HG02970 (cell line): ENCODE data around the gene WNK1.
A peak's percentile ranks its signal among the peaks of the same experiment; 100 is the strongest.
"Not testable (repeated sequence)": the region's sequence is repeated elsewhere in the genome, so short reads cannot be mapped to it uniquely, and the experiment has no call there.

Experiments
- ATAC-seq: cut with Tn5 transposase; IDR thresholded peaks from one replicate; pipeline ENCODE4 v1.9.1; 2021; ENCODE audit warnings: mild to moderate bottlenecking, moderate library complexity, moderate number of reproducible peaks; ENCODE audit not compliant: unreplicated experiment, low FRiP score

WNK1 gene

GRCh38 chr12:739349-739748 is 13.0 kb upstream of the WNK1 start:
- ATAC-seq: no peak

DNA sequence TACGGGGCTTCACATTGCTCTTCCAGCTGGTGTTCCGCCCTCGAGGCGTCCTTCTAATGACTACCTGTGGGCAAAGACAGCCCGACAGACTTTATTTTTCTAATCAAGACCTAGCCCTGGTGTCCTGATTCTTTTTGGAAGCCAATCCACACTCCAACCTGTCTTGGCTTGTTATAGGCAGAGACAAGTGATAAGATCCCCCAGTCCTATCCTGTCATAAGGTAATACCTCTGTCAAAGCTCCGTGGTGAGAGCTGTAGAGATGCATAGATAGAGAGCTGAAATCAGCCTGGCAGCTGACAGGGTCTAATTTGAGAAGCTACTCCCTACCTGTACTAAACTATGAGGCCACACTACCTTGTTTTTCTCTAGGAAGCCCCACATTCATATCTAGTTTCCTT is 11.5 kb upstream of the WNK1 start:
- no peak for ATAC-seq

DNA sequence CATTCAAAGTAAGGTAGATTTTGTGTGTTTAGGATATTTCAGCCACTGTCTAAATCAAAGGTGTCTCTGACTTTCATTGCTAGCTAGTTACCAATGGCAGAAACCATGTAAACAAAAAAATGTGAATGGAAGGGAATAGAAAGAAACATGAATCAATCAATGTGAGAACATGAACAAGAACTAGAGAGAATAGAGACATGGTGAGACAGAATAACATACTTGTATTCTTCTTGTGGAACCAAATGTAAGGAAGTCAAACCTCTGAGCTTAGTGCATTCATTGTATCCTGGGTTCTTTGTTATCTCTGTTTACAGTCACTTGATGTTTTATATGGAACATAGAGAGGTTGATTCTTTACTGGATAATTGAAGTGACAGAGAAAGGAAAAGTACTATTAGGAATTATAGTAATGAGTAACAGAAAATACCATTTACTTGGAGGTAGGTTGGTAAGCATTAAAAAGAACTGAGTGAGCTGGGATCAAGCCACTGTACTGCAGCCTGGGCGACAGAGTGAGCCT is 2.6 kb upstream of the WNK1 start:
- ATAC-seq: no peak

GRCh38 chr12:750366-751191 is 1.8 kb upstream of the WNK1 start:
- no peak for ATAC-seq

GRCh38 chr12:751192-751998 is 984 bp upstream of the WNK1 start:
- ATAC-seq: peak; percentile 36

GRCh38 chr12:752695-753610 is 574 bp downstream of the WNK1 start:
- peak; percentile 34 for ATAC-seq

GRCh38 chr12:753611-754472 is 1.5 kb downstream of the WNK1 start:
- ATAC-seq: no peak

DNA sequence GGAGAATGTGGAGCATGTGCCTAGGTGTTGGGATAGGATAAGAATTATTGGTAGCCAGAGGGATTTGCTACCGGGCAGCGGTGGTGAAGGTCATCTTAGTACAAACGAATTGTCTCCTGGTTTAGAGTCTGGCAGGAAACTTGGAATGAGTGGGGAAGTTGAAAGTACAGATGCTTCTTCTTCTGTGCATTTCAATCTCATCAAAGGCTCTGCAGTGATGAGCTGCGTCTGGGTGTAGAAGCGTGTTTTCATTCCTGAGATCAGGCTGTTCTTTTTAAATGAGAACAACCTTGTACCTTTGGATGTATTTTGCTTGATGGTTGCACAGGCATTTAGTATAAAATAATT is 2.1 kb downstream of the WNK1 start:
- no peak for ATAC-seq

DNA sequence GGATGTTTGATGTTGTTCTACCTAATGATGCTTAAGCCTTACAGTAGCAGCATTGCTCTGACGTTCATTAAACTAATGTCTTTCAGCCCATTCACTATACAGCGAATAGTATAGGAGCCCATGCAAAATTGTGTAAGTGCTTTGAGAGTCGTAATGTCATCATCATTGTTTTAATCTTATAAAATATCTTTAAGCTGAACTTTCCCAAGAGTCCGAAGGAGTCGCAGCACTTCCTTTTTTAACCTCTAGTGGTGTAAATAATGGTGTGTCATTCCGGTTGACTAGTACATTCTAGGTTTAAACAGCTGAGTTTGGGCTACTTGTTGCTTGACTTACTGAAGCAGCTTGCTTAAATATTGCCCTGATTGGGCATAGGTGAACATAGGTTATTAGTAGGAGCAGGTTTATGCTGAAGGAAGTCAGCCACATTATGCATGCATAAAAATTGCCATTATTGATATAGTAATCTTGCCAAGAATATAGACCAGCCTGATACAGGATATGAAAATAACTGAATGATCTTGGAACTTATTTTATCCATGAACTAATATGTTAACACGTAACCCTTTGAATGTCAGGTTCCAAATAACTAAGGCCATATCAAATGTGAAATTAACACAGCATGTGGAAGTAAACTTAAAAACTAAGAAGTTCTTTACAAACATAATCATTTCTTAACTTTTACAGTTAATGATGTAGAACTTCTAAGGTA is 2.6 kb downstream of the WNK1 start:
- ATAC-seq: no peak

DNA sequence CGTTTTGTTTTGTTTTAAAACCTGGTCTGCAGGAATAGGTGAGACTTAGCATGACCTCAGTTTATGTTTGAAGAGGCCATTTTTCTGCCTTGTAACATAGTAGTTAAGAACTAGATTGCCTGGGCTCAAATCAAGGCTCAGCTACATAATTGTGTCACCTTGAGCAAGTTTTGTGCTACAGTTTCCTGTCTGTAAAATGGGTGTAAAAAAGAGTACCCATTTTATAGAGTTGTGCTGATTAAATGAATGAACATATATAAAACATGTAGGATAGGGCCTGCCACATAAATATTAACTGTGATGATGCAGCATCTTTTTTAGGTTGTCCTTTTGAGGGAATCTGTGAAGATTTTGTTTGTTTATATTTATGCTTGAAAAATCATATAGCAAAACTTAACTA is 7.2 kb downstream of the WNK1 start:
- ATAC-seq: no peak

- ATAC-seq: no peak
Measured at GRCh38 chr12:761256-761655, 8.9 kb downstream of the WNK1 start.

DNA sequence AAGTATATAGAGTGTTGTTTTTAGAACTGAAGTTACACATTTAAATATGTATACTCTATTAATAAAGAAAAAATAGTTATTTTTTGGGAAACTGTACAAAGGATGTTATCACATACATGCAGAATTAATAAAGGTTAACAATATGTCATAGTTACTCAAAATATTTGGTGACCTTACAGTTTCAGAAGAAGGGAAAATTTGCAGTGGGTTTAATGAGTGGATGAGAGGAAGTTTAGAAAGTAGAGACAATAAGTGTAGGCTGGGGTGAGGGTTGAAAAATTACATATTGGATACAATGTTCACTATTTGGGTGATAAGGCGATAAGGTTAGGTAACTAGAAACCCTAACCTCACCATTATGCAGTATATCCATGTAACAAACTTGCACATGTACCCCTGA is 13.5 kb downstream of the WNK1 start:
- no peak for ATAC-seq

GRCh38 chr12:768434-768833 is 16.1 kb downstream of the WNK1 start:
- ATAC-seq: no peak

DNA sequence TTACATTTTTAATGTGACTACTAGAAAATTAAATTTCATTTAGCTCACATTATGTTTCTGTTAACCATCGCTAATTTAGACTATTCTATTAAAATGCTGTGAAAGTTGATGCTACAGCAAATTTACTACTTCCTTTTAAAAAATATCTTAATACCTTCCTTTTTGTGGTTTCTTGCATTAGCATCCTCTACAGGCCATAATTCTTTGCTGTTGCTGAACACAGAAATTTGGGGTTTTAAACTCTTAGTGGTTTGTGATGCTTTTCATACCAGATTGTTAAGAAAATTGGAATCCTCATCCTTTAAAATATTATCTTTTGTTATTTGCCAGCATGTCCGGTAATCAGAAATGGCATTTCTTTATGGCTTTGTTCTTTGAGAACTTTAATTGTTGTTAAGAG is 18.1 kb downstream of the WNK1 start:
- ATAC-seq: no peak

GRCh38 chr12:772056-772697 is 19.8 kb downstream of the WNK1 start:
- ATAC-seq: no peak

DNA sequence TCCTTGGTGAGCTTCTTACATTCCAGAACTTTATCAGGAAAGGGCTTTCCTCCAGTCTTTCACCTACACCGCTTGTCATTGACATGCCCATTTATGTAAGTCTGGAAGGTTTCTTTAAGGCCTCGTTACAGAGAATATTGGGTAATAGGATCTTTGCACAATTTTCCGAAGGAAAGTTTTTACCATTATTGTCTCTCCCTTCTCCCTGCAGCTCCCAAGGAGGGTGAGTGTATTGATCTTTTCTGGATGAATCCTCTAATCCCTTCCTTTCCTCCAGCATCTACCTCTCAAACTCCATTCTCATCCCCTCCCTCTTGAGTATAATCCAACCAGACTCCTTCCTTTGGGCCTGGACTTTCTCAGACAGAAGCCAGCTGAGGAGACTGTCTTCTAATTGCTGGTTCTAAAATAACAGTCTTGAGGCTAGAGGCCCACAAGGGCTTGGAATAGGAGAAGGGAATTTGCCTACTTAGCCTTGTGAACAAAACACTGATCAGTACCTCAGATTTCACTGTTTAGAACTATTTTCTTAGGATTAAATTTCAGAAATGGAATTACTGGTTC is 21.8 kb downstream of the WNK1 start:
- no peak for ATAC-seq

DNA sequence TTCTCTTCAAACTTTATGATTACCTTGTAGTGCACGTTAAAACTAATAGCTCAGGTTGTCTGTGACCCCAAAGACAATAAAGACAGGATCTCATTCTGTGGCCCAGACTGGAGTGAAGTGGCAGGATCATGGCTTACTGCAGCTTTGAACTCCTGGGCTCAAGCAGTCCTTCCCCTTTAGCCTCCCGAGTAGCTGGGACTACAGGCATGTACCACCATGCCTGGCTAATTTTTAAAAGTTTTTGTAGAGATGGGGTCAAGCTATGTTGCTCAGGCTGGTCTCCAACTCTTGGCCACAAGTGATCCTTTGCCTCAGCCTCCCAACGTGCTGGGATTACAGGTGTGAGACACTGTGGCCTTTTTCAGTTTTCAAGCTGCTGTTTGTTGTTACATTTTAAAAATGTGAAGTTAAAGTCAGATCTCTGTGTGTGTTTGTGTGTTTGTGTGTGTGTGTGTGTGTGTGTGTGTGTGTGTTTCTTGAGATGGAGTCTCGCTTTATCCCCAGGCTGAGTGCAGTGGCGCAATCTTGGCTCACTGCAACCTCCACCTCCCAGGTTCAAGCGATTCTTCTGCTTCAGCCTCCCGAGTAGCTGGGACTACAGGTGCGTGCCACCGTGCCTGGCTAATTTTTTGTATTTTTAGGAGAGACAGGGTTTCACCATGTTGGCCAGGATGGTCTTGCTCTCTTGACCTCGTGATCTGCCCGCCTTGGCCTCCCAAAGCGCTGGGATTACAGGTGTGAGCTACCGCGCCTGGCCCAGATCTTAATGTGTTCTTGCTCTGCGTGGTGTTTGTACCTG is 23.8 kb downstream of the WNK1 start:
- ATAC-seq: not testable (repeated sequence)
